Spinal cord (tissue), 10 donors: Measurements from ENCODE around the gene DAZAP1. TPM values are rescaled to one million over a fixed set of nuclear protein-coding genes. Genes with fewer than 3 reads are reported as not detected.
"Not testable (repeated sequence)": the region's sequence is repeated elsewhere in the genome, so short reads cannot be mapped to it uniquely, and the experiment has no call there.

Experiments
- DNase-seq, 6 donors: peaks; one replicate each; pipeline versions ENCODE4 v3.0.0 to v3.0.0-alpha.2; 2013 to 2015; ENCODE audit warnings: low spot score in 6 of 6, low read depth in 4 of 6
- H3K27ac ChIP-seq: one replicate; pipeline ENCODE4 v1.5.1; 2013; ENCODE audit warnings: low read depth, low read length, control low read depth
- H3K27me3 ChIP-seq: one replicate; pipeline ENCODE4 v1.6.1; 2013; ENCODE audit warnings: low read length; ENCODE audit not compliant: control insufficient read depth, insufficient read depth
- H3K36me3 ChIP-seq: one replicate; pipeline ENCODE4 v1.6.1; 2013; ENCODE audit warnings: low read length; ENCODE audit not compliant: control insufficient read depth, insufficient read depth
- H3K4me1 ChIP-seq: one replicate; pipeline ENCODE4 v1.6.1; 2013; ENCODE audit warnings: low read length; ENCODE audit not compliant: control insufficient read depth, insufficient read depth
- H3K4me3 ChIP-seq: one replicate; pipeline ENCODE4 v1.5.1; 2013; ENCODE audit warnings: low read depth, low read length, control low read depth
- H3K9me3 ChIP-seq: one replicate; pipeline ENCODE4 v1.6.1; 2013; ENCODE audit warnings: low read length; ENCODE audit not compliant: control insufficient read depth, insufficient read depth
- WGBS: methylation state at CpG from one replicate; pipeline ENCODE4 v1.1.5; 2013; ENCODE audit warnings: missing lambda C conversion rate; ENCODE audit not compliant: insufficient coverage; 5-methylcytosine and 5-hydroxymethylcytosine counted together
- polyA plus RNA-seq, 2 donors: library from polyadenylated mRNA; unstranded; fragments of 120-200 nt; gene quantifications; one replicate each; pipeline ENCODE4 v1.2.1, GENCODE V29; 2013; ENCODE audit not compliant: insufficient read length in 2 of 2
- total RNA-seq, 2 donors: library from RNA; depleted of rRNA in 1 of 2; stranded (reverse); fragments of 120-200 nt in 1 of 2; fragments of >200 nt in 1 of 2; gene quantifications; one replicate each; pipeline versions ENCODE4 v1.2.3 to v1.2.4, GENCODE V29; 2013 to 2014
- donor health status: healthy.

DAZAP1 gene
- total and polyA plus RNA-seq, 4 donors, result 22.1 to 84.4 (median 56.1) TPM

- no peak overlapping the region for H3K4me3 ChIP-seq
- DNase-seq, result no peak
- peaks cover 82% of the 10 kb centered on the region for H3K36me3 ChIP-seq
- no peak overlapping the region for H3K27ac ChIP-seq
- H3K27me3 ChIP-seq, result no peaks in the 10 kb centered on the region
- no peaks in the 10 kb centered on the region for H3K9me3 ChIP-seq
- 71% methylated on average over 7 of the region's 13 CpGs for WGBS
- peaks cover 46% of the 10 kb centered on the region for H3K4me1 ChIP-seq
Measured at GRCh38 chr19:1418496-1418775, 11.1 kb downstream of the DAZAP1 start.

DNA sequence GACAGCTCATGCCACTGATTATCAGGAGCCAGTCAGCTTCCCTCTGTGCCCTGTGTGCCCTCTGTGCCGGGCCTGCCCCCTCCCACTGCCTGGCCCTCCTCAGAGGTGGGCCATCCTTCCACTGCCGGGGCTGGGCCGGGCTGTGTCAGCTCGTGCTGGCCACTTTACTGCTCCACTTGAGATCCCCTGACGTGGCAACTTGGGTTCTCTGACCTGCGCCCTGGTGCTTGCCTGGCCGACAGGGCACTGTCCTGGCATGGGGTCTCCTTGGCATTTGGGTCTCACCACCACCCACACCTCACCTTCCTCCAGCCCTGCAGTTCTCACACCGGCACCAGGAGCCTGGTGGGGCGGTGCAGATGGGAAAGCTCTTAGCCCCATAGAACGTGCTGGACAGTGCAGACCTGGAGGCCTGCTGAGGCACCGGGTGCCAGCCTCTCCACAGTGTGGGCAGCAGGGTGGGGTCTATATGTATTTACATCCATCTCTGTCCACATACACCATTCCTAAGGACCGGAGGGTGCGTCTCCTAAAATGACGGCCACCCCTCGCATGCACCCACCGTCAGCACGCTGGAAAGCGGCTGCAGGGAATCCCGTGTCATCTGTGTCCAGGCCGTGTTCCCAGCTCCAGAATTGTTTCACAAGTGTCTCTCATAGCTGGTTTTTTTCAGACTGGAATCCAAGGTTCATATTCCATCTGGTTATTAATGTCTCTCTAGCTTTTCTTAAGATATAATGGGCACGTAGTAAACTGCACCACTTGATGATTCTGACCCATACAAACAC, 11.8 kb downstream of the DAZAP1 start:
- no peak overlapping the region for H3K27ac ChIP-seq
- H3K4me1 ChIP-seq, result peaks cover 41% of the 10 kb centered on the region
- 96% methylated on average over 17 of the region's 21 CpGs for WGBS
- DNase-seq, result no peak
- no peak overlapping the region for H3K4me3 ChIP-seq
- H3K36me3 ChIP-seq, result peaks cover 88% of the 10 kb centered on the region
- no peaks in the 10 kb centered on the region for H3K9me3 ChIP-seq
- no peaks in the 10 kb centered on the region for H3K27me3 ChIP-seq

DNA sequence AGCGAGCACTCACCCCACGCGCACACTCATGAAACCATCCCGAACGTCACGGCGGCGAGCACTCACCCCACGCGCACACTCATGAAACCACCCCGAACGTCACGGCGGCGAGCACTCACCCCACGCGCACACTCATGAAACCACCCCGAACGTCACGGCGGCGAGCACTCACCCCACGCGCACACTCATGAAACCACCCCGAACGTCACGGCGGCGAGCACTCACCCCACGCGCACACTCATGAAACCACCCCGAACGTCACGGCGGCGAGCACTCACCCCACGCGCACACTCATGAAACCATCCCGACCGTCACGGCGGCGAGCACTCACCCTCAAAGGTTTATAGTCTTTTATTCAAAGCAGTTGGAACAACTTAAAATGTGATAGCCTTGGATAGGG, 12.7 kb downstream of the DAZAP1 start:
- H3K9me3 ChIP-seq, DNase-seq, H3K27me3 ChIP-seq, H3K27ac ChIP-seq, H3K4me3 ChIP-seq: not testable (repeated sequence)
- 89% methylated on average over 8 of the region's 43 CpGs for WGBS
- Histone ChIP-seq H3K36me3 (peaks cover 97% of the 10 kb centered on the region), H3K4me1 (peaks cover 33% of the 10 kb centered on the region)

GRCh38 chr19:1420590-1420989, 13.2 kb downstream of the DAZAP1 start:
- H3K4me3 ChIP-seq, result no peak overlapping the region
- peaks cover 28% of the 10 kb centered on the region for H3K4me1 ChIP-seq
- no peak for DNase-seq
- no peak overlapping the region for H3K27ac ChIP-seq
- no peaks in the 10 kb centered on the region for H3K27me3 ChIP-seq
- 88% methylated on average over 15 of the region's 15 CpGs for WGBS
- peaks cover 99% of the 10 kb centered on the region for H3K36me3 ChIP-seq
- H3K9me3 ChIP-seq, result no peaks in the 10 kb centered on the region

GRCh38 chr19:1421218-1421957, 14.0 kb downstream of the DAZAP1 start:
- WGBS, result 93% methylated on average over 37 of the region's 37 CpGs
- peaks cover 99% of the 10 kb centered on the region for H3K36me3 ChIP-seq
- no peak overlapping the region for H3K27ac ChIP-seq
- H3K9me3 ChIP-seq, result no peaks in the 10 kb centered on the region
- H3K27me3 ChIP-seq, result no peaks in the 10 kb centered on the region
- H3K4me3 ChIP-seq, result no peak overlapping the region
- no peak for DNase-seq
- peaks cover 20% of the 10 kb centered on the region for H3K4me1 ChIP-seq

DNA sequence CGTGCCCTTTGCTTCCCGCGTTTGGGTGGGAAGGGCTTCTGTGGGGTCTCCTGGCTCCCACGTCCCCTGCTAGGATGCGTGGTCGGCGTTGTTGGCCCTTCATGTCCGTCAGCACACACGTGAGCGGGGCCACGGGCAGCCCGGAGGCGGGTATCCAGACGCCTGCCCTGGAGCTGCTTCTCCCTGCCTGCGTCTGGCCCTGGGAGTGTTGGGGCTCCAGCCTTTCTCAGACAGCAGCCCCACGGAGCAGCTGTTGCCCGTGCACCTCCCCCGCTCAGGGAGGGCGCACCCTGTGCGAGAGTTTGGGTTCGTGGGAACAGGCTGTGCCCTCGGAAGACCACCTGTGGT, 14.5 kb downstream of the DAZAP1 start:
- H3K9me3 ChIP-seq, result no peaks in the 10 kb centered on the region
- no peak for DNase-seq
- 86% methylated on average over 22 of the region's 22 CpGs for WGBS
- H3K36me3 ChIP-seq, result peaks cover 99% of the 10 kb centered on the region
- no peak overlapping the region for H3K4me3 ChIP-seq
- H3K27ac ChIP-seq, result no peak overlapping the region
- no peaks in the 10 kb centered on the region for H3K27me3 ChIP-seq
- peaks cover 15% of the 10 kb centered on the region for H3K4me1 ChIP-seq

- no peak for DNase-seq
- Histone ChIP-seq H3K27me3 (no peaks in the 10 kb centered on the region), H3K4me1 (peaks cover 15% of the 10 kb centered on the region), H3K4me3 (no peak overlapping the region), H3K27ac (no peak overlapping the region), H3K9me3 (no peaks in the 10 kb centered on the region), H3K36me3 (peaks cover 99% of the 10 kb centered on the region)
- 63% methylated on average over 10 of the region's 16 CpGs for WGBS
Measured at GRCh38 chr19:1422360-1422759, 15.0 kb downstream of the DAZAP1 start.

- peaks cover 98% of the 10 kb centered on the region for H3K36me3 ChIP-seq
Measured at GRCh38 chr19:1422943-1423342, 15.6 kb downstream of the DAZAP1 start.

GRCh38 chr19:1423436-1424191, 16.2 kb downstream of the DAZAP1 start:
- Histone ChIP-seq H3K36me3 (peaks cover 96% of the 10 kb centered on the region), H3K27ac (no peak overlapping the region)
- 92% methylated on average over 40 of the region's 40 CpGs for WGBS

More at GRCh38 chr19:1422943-1423342, 15.6 kb downstream of the DAZAP1 start:
- no peak for DNase-seq
- Histone ChIP-seq H3K4me3 (no peak overlapping the region), H3K27ac (no peak overlapping the region), H3K9me3 (no peaks in the 10 kb centered on the region), H3K27me3 (no peaks in the 10 kb centered on the region), H3K4me1 (peaks cover 13% of the 10 kb centered on the region)
- 87% methylated on average over 20 of the region's 24 CpGs for WGBS

More at GRCh38 chr19:1423436-1424191, 16.2 kb downstream of the DAZAP1 start:
- peaks cover 8% of the 10 kb centered on the region for H3K4me1 ChIP-seq
- no peaks in the 10 kb centered on the region for H3K27me3 ChIP-seq
- H3K9me3 ChIP-seq, result no peaks in the 10 kb centered on the region
- DNase-seq, result no peak
- no peak overlapping the region for H3K4me3 ChIP-seq
